Type B pancreatic cell (in vitro differentiated cells): ENCODE measurements around the gene TBXAS1. TPM values are rescaled to one million over a fixed set of nuclear protein-coding genes. Genes with fewer than 3 reads are reported as not detected.

Source experiments
- DNase-seq: peaks from one replicate; pipeline ENCODE4 v3.0.0; 2021; ENCODE audit warnings: mixed read lengths; ENCODE audit not compliant: unreplicated experiment; ENCODE audit errors: extremely low spot score
- H3K27ac Mint-ChIP-seq: 2 replicates; pipeline ENCODE4 v1.8.0; 2021; ENCODE audit warnings: mild to moderate bottlenecking, mixed read lengths
- H3K27me3 Mint-ChIP-seq: 2 replicates; pipeline ENCODE4 v1.8.0; 2021; ENCODE audit warnings: mixed read lengths
- H3K36me3 Mint-ChIP-seq: 2 replicates; pipeline ENCODE4 v1.8.0; 2021; ENCODE audit warnings: mixed read lengths
- H3K4me1 Mint-ChIP-seq: one replicate; pipeline ENCODE4 v1.8.0; 2021; ENCODE audit warnings: mixed read lengths; ENCODE audit not compliant: unreplicated experiment
- H3K4me3 Mint-ChIP-seq: 2 replicates; pipeline ENCODE4 v1.8.0; 2021; ENCODE audit warnings: mild to moderate bottlenecking, mixed read lengths
- H3K9me3 Mint-ChIP-seq: 2 replicates; pipeline ENCODE4 v1.8.0; 2021; ENCODE audit warnings: mixed read lengths
- CTCF ChIP-seq: fragments of 200-600 bp; sonication (generic); conservative IDR thresholded peaks from 2 replicates; pipeline ENCODE4 v1.5.0; 2021; ENCODE audit warnings: antibody characterized with exemption, mild to moderate bottlenecking
- total RNA-seq: library from RNA; stranded (reverse); gene quantifications from 2 replicates; pipeline ENCODE4 v1.2.1, GENCODE V29; 2021; ENCODE audit warnings: low replicate concordance

The TBXAS1 gene
- total RNA-seq, 1 donor from 2014 or later = 5.8 TPM

- no peak for TF ChIP-seq CTCF
- no peak for DNase-seq
- Mint-ChIP-seq H3K4me1 (peaks cover 4% of the 10 kb centered on the region), H3K9me3 (no peaks in the 10 kb centered on the region), H3K36me3 (no peaks in the 10 kb centered on the region), H3K27ac (no peak overlapping the region), H3K27me3 (no peaks in the 10 kb centered on the region), H3K4me3 (no peak overlapping the region)
These were observed 199.2 kb downstream of the TBXAS1 start for GRCh38 chr7:140028311-140028710.

DNA sequence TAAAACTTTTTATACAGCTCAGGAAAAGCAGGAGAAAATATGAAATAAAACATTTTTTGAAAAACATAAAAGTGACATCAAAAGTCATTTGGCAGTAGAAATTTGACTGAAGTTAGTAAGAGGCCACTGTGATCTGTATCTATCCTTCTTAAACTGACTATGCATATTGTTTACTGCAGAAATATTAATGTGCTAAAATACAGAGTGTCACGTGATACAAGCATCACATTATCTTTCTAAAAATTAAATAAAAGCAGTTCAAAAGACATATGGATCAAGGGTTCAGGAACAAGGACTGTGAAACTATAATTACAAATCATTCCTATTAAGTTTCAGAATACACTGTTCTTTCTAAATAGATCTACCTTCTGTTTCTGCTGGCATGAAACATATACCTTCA lies 200.0 kb downstream of the TBXAS1 start:
- no peak for DNase-seq
- Mint-ChIP-seq H3K27me3 (no peaks in the 10 kb centered on the region), H3K27ac (no peak overlapping the region), H3K4me3 (no peak overlapping the region), H3K4me1 (peaks cover 4% of the 10 kb centered on the region), H3K9me3 (no peaks in the 10 kb centered on the region), H3K36me3 (no peaks in the 10 kb centered on the region)
- TF ChIP-seq CTCF = no peak

DNA sequence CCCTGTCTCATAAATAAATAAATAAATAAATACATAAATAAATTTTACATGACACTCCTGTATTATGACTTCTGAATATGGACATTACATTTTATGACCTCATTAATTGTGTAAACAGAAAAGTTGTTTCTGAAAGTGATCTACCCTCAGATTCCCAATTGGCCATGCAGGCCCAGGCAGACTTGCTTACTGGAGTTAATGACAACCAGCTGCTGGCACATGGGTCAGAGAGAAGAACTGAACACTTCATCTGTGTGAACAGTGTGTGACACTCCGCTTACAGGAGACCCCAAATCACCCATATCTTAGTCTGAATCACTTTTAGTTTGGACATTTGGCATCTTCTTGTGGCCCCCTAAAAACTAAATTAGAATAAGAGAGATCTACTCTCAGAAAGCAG lies 202.3 kb downstream of the TBXAS1 start:
- H3K4me3 Mint-ChIP-seq = no peak overlapping the region
- H3K27ac Mint-ChIP-seq = no peak overlapping the region
- no peaks in the 10 kb centered on the region for H3K9me3 Mint-ChIP-seq
- H3K4me1 Mint-ChIP-seq = peaks cover 4% of the 10 kb centered on the region
- DNase-seq = no peak
- no peaks in the 10 kb centered on the region for H3K27me3 Mint-ChIP-seq
- TF ChIP-seq CTCF = no peak
- no peaks in the 10 kb centered on the region for H3K36me3 Mint-ChIP-seq

GRCh38 chr7:140033036-140033435 lies 204.0 kb downstream of the TBXAS1 start:
- H3K4me1 Mint-ChIP-seq = peaks cover 4% of the 10 kb centered on the region
- DNase-seq = no peak
- no peak overlapping the region for H3K4me3 Mint-ChIP-seq
- no peaks in the 10 kb centered on the region for H3K36me3 Mint-ChIP-seq
- TF ChIP-seq CTCF = no peak
- H3K9me3 Mint-ChIP-seq = no peaks in the 10 kb centered on the region
- H3K27ac Mint-ChIP-seq = no peak overlapping the region
- no peaks in the 10 kb centered on the region for H3K27me3 Mint-ChIP-seq

GRCh38 chr7:140033779-140034363 lies 204.8 kb downstream of the TBXAS1 start:
- DNase-seq = no peak
- H3K4me3 Mint-ChIP-seq = no peak overlapping the region
- TF ChIP-seq CTCF = no peak
- H3K9me3 Mint-ChIP-seq = no peaks in the 10 kb centered on the region
- peaks cover 4% of the 10 kb centered on the region for H3K4me1 Mint-ChIP-seq
- H3K36me3 Mint-ChIP-seq = no peaks in the 10 kb centered on the region
- no peak overlapping the region for H3K27ac Mint-ChIP-seq
- H3K27me3 Mint-ChIP-seq = no peaks in the 10 kb centered on the region

DNA sequence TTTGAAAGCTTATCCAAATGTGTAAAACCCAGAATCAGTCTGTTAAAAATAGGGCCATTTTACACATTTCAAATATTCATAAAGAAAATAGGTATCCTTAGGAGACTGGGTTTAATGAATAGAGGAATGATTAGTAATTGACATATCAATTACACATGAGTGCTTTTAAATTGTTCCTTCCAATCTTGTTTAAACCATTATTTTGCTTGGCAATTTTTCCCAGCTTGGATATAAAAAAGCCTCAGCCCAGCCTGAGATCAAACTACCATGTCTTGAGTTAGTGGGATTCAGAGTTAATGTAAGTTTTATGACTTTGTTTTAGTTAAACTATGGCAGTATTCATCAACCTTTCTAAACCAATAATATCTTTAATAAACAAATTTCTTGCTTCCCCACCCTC lies 205.4 kb downstream of the TBXAS1 start:
- no peak for DNase-seq
- TF ChIP-seq CTCF = no peak
- no peaks in the 10 kb centered on the region for H3K27me3 Mint-ChIP-seq
- H3K9me3 Mint-ChIP-seq = no peaks in the 10 kb centered on the region
- H3K4me3 Mint-ChIP-seq = no peak overlapping the region
- peaks cover 8% of the 10 kb centered on the region for H3K4me1 Mint-ChIP-seq
- H3K27ac Mint-ChIP-seq = no peak overlapping the region
- peaks cover 4% of the 10 kb centered on the region for H3K36me3 Mint-ChIP-seq
